Bone marrow (tissue), 2 donors: ENCODE data around the gene ACMSD.
"Not testable (repeated sequence)": the region's sequence is repeated elsewhere in the genome, so short reads cannot be mapped to it uniquely, and the experiment has no call there.

Source experiments
- DNase-seq, 2 donors: peaks; one replicate each; lab custom pipeline; 2025; lab: John Stamatoyannopoulos, UW

ACMSD gene

GRCh38 chr2:134907441-134908116, 69.2 kb downstream of the ACMSD start:
- DNase-seq = not testable (repeated sequence)

GRCh38 chr2:134910763-134911399, 72.5 kb downstream of the ACMSD start:
- no peak for DNase-seq

- DNase-seq = no peak
Observed at GRCh38 chr2:134911400-134911785, 73.0 kb downstream of the ACMSD start.

- peak in 1 of 2 donors; percentile 79 for DNase-seq
Observed at GRCh38 chr2:134912361-134912760, 73.9 kb downstream of the ACMSD start.

- DNase-seq = peak in 1 of 2 donors; percentile 8
Observed at GRCh38 chr2:134917360-134917865, 79.0 kb downstream of the ACMSD start.

- peak; percentile 98 to 99 for DNase-seq
Observed at GRCh38 chr2:134917888-134918525, 79.6 kb downstream of the ACMSD start.

GRCh38 chr2:134918526-134919340, 80.3 kb downstream of the ACMSD start, which contains the start of gene CCNT2:
CCNT2 (plus strand) TSS chr2:134918822; CDS start chr2:134918855, 33 bp downstream.
- DNase-seq = peak; percentile 98 to 99

GRCh38 chr2:134919341-134920210, 81.2 kb downstream of the ACMSD start:
- peak in 1 of 2 donors; percentile 54 for DNase-seq

GRCh38 chr2:134924912-134925311, 86.5 kb downstream of the ACMSD start:
- DNase-seq = no peak

- no peak for DNase-seq
Observed at GRCh38 chr2:134926231-134926931, 88.0 kb downstream of the ACMSD start.

GRCh38 chr2:134927195-134927594, 88.8 kb downstream of the ACMSD start:
- DNase-seq = no peak

- DNase-seq = no peak
Observed at GRCh38 chr2:134932864-134933526, 94.6 kb downstream of the ACMSD start.

GRCh38 chr2:134933732-134934131, 95.3 kb downstream of the ACMSD start:
- DNase-seq = no peak

GRCh38 chr2:134934150-134934549, 95.7 kb downstream of the ACMSD start:
- no peak for DNase-seq

GRCh38 chr2:134934641-134935040, 96.2 kb downstream of the ACMSD start:
- DNase-seq = no peak

- DNase-seq = no peak
Observed at GRCh38 chr2:134936691-134937090, 98.3 kb downstream of the ACMSD start.

- DNase-seq = peak in 1 of 2 donors; percentile 51
Observed at GRCh38 chr2:134943540-134943939, 105.1 kb downstream of the ACMSD start.

GRCh38 chr2:134944975-134945374, 106.6 kb downstream of the ACMSD start:
- no peak for DNase-seq

GRCh38 chr2:134946073-134946472, 107.7 kb downstream of the ACMSD start:
- DNase-seq = no peak
